Endodermal cell (in vitro differentiated cells): ENCODE data around the gene CTIF. TPM values are rescaled to one million over a fixed set of nuclear protein-coding genes. Genes with fewer than 3 reads are reported as not detected.

ENCODE experiments used
- DNase-seq: peaks from one replicate; pipeline ENCODE4 v3.0.0-alpha.2; 2017
- H3K27ac ChIP-seq: 2 replicates; pipeline ENCODE4 v1.5.1; 2013; ENCODE audit warnings: mild to moderate bottlenecking, low read depth, low read length, moderate library complexity
- H3K27me3 ChIP-seq: 2 replicates; pipeline ENCODE4 v1.6.1; 2013; ENCODE audit warnings: mild to moderate bottlenecking, low read length, moderate library complexity; ENCODE audit not compliant: insufficient read depth, control insufficient read depth, poor library complexity, severe bottlenecking
- H3K36me3 ChIP-seq: 2 replicates; pipeline ENCODE4 v1.7.0; 2013; ENCODE audit warnings: mild to moderate bottlenecking, low read length, moderate library complexity; ENCODE audit not compliant: control insufficient read depth, insufficient read depth
- H3K4me1 ChIP-seq: one replicate; pipeline ENCODE4 v1.7.0; 2013; ENCODE audit warnings: low read length; ENCODE audit not compliant: control insufficient read depth, insufficient read depth
- H3K4me3 ChIP-seq: 2 replicates; pipeline ENCODE4 v1.5.1; 2013; ENCODE audit warnings: mild to moderate bottlenecking, low read length, moderate library complexity
- H3K9ac ChIP-seq: 2 replicates; pipeline ENCODE4 v1.6.1; 2013; ENCODE audit warnings: mild to moderate bottlenecking, low read length, moderate library complexity; ENCODE audit not compliant: poor library complexity, severe bottlenecking; ENCODE audit errors: extremely low read depth
- H3K9me3 ChIP-seq: 2 replicates; pipeline ENCODE4 v1.6.1; 2013; ENCODE audit warnings: mild to moderate bottlenecking, low read length, moderate library complexity; ENCODE audit not compliant: control insufficient read depth
- H3K27ac Mint-ChIP-seq: 2 replicates; pipeline ENCODE4 v1.8.0; 2020; ENCODE audit warnings: mixed read lengths
- H3K27me3 Mint-ChIP-seq: 2 replicates; pipeline ENCODE4 v1.8.0; 2021; ENCODE audit warnings: mild to moderate bottlenecking, mixed read lengths; ENCODE audit not compliant: insufficient read depth
- H3K36me3 Mint-ChIP-seq: 2 replicates; pipeline ENCODE4 v1.8.0; 2020; ENCODE audit warnings: low read depth, mixed read lengths
- H3K4me1 Mint-ChIP-seq: 2 replicates; pipeline ENCODE4 v1.8.0; 2020; ENCODE audit warnings: mixed read lengths
- H3K4me3 Mint-ChIP-seq: 2 replicates; pipeline ENCODE4 v1.8.0; 2020; ENCODE audit warnings: mild to moderate bottlenecking, moderate library complexity, mixed read lengths
- H3K9me3 Mint-ChIP-seq: 2 replicates; pipeline ENCODE4 v1.8.0; 2020; ENCODE audit warnings: mild to moderate bottlenecking, mixed read lengths
- whole genome bisulfite sequencing, 2 experiments: methylation state at CpG; one replicate each; pipeline versions ENCODE4 v1.1.5 to v1.1.7; 2013; ENCODE audit warnings: missing lambda C conversion rate in 2 of 2, mixed read lengths in 1 of 2; ENCODE audit not compliant: insufficient coverage in 1 of 2, insufficient read length in 1 of 2; 5-methylcytosine and 5-hydroxymethylcytosine counted together
- total RNA-seq, 2 donors: library from RNA; stranded (reverse); fragmentation: NEBNext Ultra II Directional in 1 of 2; extraction: Animal tissue kit (Norgen Biotek cat#: 25700) in 1 of 2; gene quantifications; 2 replicates in 1 of 2; 3 replicates in 1 of 2; pipeline ENCODE4 v1.2.1, GENCODE V29; 2021
- TF ChIP-seq, protein P1 (sequence below): fragments of 200-600 bp; sonication (generic); conservative IDR thresholded peaks from 2 replicates; pipeline ENCODE4 v1.5.0; 2021; ENCODE audit warnings: antibody characterized with exemption, mild to moderate bottlenecking

Gene CTIF
- total RNA-seq, 2 donors from 2014 or later, result 33.8 to 41.6 TPM

DNA sequence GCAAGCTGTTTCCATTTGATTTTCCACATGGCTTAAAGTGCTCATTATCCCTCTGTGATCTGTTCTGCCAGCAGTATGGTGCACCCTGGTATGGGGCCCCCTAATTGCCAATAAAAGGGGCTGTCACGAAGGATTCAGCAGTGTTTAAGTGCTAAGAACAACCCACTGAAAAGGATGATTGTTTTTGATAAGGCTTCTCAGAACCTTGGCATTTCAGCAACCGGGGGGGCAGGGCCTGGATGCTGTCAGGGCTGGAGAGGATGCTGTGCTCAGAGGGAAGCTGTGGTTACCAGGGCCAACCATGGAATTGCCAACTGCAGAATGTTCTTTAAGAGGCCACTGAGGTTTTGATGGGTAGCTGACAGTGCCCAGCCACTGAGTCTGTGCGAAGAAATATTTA is 117.8 kb downstream of the CTIF start:
- 93% methylated on average over 3 of the region's 3 CpGs for WGBS, 2 experiments
- no peak overlapping the region for H3K9ac ChIP-seq
- no peaks in the 10 kb centered on the region for H3K36me3 Mint-ChIP-seq
- H3K9me3 ChIP-seq, result peaks cover 17% of the 10 kb centered on the region
- no peaks in the 10 kb centered on the region for H3K27me3 ChIP-seq
- TF ChIP-seq, protein P1, sequence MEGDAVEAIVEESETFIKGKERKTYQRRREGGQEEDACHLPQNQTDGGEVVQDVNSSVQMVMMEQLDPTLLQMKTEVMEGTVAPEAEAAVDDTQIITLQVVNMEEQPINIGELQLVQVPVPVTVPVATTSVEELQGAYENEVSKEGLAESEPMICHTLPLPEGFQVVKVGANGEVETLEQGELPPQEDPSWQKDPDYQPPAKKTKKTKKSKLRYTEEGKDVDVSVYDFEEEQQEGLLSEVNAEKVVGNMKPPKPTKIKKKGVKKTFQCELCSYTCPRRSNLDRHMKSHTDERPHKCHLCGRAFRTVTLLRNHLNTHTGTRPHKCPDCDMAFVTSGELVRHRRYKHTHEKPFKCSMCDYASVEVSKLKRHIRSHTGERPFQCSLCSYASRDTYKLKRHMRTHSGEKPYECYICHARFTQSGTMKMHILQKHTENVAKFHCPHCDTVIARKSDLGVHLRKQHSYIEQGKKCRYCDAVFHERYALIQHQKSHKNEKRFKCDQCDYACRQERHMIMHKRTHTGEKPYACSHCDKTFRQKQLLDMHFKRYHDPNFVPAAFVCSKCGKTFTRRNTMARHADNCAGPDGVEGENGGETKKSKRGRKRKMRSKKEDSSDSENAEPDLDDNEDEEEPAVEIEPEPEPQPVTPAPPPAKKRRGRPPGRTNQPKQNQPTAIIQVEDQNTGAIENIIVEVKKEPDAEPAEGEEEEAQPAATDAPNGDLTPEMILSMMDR, result no peak
- H3K36me3 ChIP-seq, result peaks cover 5% of the 10 kb centered on the region
- no peaks in the 10 kb centered on the region for H3K4me1 ChIP-seq
- no peak overlapping the region for H3K4me3 ChIP-seq
- H3K4me3 Mint-ChIP-seq, result no peak overlapping the region
- peaks cover 19% of the 10 kb centered on the region for H3K9me3 Mint-ChIP-seq
- H3K27me3 Mint-ChIP-seq, result peaks cover 2% of the 10 kb centered on the region
- DNase-seq, result no peak
- H3K27ac ChIP-seq, result no peak overlapping the region
- peaks cover 4% of the 10 kb centered on the region for H3K4me1 Mint-ChIP-seq
- H3K27ac Mint-ChIP-seq, result no peak overlapping the region

DNA sequence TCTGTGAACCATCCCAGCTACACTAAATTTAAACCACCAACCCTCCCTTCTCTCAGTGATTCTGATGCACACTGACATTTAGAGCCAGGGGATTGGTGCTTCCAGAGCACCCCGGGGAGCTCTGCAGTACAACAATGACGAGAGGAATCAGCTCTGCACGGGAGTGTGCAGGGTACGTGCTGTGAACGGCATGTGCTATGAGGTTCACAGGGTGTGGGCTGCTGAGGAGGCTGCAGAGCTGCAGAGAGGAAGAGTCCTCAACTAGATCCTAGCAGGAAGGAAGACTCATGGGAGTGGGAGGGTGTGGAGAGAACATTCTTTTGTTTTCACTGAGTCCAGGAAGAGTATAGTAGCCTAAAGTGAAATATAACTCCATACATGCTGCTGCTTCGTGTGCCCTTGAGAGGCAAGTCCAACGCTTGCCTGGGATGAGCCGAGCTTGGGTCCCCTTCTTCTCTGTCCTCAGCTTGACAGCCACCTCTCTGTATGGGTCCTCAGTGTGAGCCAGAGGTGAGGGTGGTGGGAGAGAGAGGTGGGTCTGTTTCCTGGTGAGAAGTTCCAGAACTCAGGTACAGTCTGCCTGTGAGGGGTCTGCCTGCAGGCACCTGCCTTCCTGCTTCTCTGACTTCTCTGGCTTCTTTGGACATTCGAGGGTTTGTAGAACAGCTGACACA is 118.8 kb downstream of the CTIF start:
- H3K36me3 Mint-ChIP-seq, result no peaks in the 10 kb centered on the region
- peaks cover 16% of the 10 kb centered on the region for H3K9me3 Mint-ChIP-seq
- TF ChIP-seq, protein P1, result no peak
- H3K4me1 ChIP-seq, result no peaks in the 10 kb centered on the region
- H3K27ac ChIP-seq, result no peak overlapping the region
- 90 to 100% methylated on average over 4 to 9 of the region's 9 CpGs for WGBS, 2 experiments
- H3K27me3 Mint-ChIP-seq, result peaks cover 2% of the 10 kb centered on the region
- no peak overlapping the region for H3K4me3 ChIP-seq
- no peak overlapping the region for H3K27ac Mint-ChIP-seq
- H3K27me3 ChIP-seq, result no peaks in the 10 kb centered on the region
- no peak overlapping the region for H3K9ac ChIP-seq
- H3K9me3 ChIP-seq, result peaks cover 17% of the 10 kb centered on the region
- peaks cover 7% of the 10 kb centered on the region for H3K4me1 Mint-ChIP-seq
- DNase-seq, result no peak
- peaks cover 5% of the 10 kb centered on the region for H3K36me3 ChIP-seq
- H3K4me3 Mint-ChIP-seq, result no peak overlapping the region

DNA sequence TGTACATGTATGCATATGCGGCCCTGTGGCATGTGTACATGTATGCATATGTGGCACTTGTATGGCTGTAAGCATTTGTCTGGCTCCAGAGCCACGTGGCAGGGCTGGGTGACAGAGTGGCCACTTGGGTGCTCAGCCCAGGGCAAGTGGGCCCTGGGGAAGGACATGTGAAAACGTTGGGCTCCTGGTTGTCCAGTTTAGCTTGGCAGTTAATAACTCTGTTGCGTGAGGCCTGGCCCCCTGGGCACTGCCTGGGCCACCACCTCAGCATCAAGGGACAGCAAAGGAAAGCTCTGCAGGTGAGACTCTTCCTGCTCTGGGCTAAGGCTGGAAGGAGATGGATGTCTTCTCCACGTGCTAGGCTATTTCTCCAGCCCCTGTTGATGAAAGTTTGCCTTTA is 119.9 kb downstream of the CTIF start:
- 87 to 88% methylated on average over 3 to 5 of the region's 5 CpGs for WGBS, 2 experiments
- no peak overlapping the region for H3K9ac ChIP-seq
- H3K36me3 Mint-ChIP-seq, result no peaks in the 10 kb centered on the region
- no peaks in the 10 kb centered on the region for H3K27me3 ChIP-seq
- H3K27ac Mint-ChIP-seq, result no peak overlapping the region
- peaks cover 17% of the 10 kb centered on the region for H3K9me3 ChIP-seq
- no peak overlapping the region for H3K27ac ChIP-seq
- H3K4me1 Mint-ChIP-seq, result peaks cover 7% of the 10 kb centered on the region
- H3K4me3 ChIP-seq, result no peak overlapping the region
- TF ChIP-seq, protein P1, result no peak
- H3K36me3 ChIP-seq, result peaks cover 5% of the 10 kb centered on the region
- H3K9me3 Mint-ChIP-seq, result peaks cover 8% of the 10 kb centered on the region
- no peaks in the 10 kb centered on the region for H3K4me1 ChIP-seq
- no peaks in the 10 kb centered on the region for H3K27me3 Mint-ChIP-seq
- H3K4me3 Mint-ChIP-seq, result no peak overlapping the region
- DNase-seq, result no peak
